Ascending aorta (tissue), 2 donors: Measurements from ENCODE around the gene ARHGAP28. TPM values are rescaled to one million over a fixed set of nuclear protein-coding genes. Genes with fewer than 3 reads are reported as not detected.
A peak's percentile ranks its signal among the peaks of the same experiment; 100 is the strongest.

Experiments used
- DNase-seq, 2 donors: peaks; one replicate each; pipeline ENCODE4 v3.0.0-alpha.2; 2019; ENCODE audit warnings: low spot score in 2 of 2
- H3K27ac ChIP-seq, 2 donors: fragments of 200-600 bp; sonication (generic); one replicate each; pipeline ENCODE4 v1.5.1; 2016 to 2017; ENCODE audit warnings: mild to moderate bottlenecking in 1 of 2
- H3K27me3 ChIP-seq: fragments of 200-600 bp; sonication (generic); one replicate; pipeline ENCODE4 v1.5.1; 2017
- H3K36me3 ChIP-seq, 2 donors: fragments of 200-600 bp; sonication (generic); one replicate each; pipeline ENCODE4 v1.5.1; 2016
- H3K4me1 ChIP-seq, 2 donors: fragments of 200-600 bp; sonication (generic); one replicate each; pipeline ENCODE4 v1.5.1; 2016 to 2017; ENCODE audit warnings: mild to moderate bottlenecking in 1 of 2
- H3K4me3 ChIP-seq, 2 donors: fragments of 200-600 bp; sonication (generic); one replicate each; pipeline ENCODE4 v1.5.1; 2016 to 2017; ENCODE audit warnings: mild to moderate bottlenecking in 1 of 2
- H3K9me3 ChIP-seq, 2 donors: fragments of 200-600 bp; sonication (generic); one replicate each; pipeline ENCODE4 v1.5.1; 2016
- intact Hi-C: fragments of 100-400 bp; cut with DNase I; formaldehyde crosslinking; loops from one replicate; pipeline ENCODE4 v1.15.1; 2023
- total RNA-seq: library from RNA; depleted of rRNA; stranded (reverse); fragments of >200 nt; gene quantifications from one replicate; pipeline ENCODE4 v1.1.0, GENCODE V29; 2016
- TF ChIP-seq, protein P1 (sequence below), 3 experiments: fragments of 200-600 bp in 2 of 3; fragments of 450-650 bp in 1 of 3; sonication (generic) in 2 of 3; IDR thresholded peaks; one replicate each; pipeline ENCODE4 v1.5.1; 2016 to 2019; ENCODE audit warnings: antibody characterized with exemption in 3 of 3, mild to moderate bottlenecking in 1 of 3, moderate library complexity in 1 of 3

The ARHGAP28 gene, protein sequence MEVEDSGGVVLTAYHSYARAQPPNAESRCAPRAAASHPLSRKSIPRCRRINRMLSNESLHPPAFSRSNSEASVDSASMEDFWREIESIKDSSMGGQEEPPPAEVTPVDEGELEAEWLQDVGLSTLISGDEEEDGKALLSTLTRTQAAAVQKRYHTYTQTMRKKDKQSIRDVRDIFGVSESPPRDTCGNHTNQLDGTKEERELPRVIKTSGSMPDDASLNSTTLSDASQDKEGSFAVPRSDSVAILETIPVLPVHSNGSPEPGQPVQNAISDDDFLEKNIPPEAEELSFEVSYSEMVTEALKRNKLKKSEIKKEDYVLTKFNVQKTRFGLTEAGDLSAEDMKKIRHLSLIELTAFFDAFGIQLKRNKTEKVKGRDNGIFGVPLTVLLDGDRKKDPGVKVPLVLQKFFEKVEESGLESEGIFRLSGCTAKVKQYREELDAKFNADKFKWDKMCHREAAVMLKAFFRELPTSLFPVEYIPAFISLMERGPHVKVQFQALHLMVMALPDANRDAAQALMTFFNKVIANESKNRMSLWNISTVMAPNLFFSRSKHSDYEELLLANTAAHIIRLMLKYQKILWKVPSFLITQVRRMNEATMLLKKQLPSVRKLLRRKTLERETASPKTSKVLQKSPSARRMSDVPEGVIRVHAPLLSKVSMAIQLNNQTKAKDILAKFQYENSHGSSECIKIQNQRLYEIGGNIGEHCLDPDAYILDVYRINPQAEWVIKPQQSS
- 0.85 TPM for total RNA-seq

DNA sequence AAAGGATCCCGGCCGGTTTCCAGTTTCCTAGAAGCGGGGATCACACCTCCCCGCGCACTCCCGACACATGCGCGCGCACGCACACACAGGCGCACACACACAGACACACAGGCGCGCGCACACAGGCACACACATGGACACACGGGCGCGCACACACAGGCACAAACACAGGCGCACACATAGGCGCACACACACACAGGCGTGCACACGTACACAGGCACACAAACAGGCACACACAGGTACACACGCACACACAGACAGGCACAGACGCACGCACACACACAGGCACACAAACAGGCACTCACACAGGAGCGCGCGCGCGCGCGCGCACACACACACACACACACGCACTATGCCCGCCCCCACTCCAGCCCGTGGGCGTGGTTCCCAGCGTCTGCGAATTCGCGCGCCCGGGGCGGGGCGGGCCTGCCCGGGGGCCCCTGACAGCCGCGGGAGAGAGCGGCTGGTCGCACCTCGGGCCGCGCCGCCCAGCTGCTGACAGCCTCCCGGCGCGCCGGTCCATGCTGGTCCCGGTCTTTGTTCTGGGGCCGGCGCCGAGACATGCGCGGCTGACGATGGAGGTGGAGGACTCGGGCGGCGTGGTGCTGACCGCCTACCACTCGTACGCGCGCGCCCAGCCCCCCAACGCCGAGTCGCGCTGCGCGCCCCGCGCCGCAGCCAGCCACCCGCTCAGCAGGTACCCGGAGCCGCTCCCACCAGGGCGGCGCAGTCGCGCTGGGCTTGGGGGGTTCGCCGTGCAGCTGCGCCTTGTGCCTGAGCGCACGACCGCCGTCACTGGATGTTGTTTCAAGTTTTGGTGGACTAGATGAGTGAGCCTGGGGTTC, at the start of gene ARHGAP28:
Gene ARHGAP28 (plus strand): TSS at position 470 of the 845 bp plus-strand sequence. CDS start 106 bp downstream, at position 576.
- peak in 1 of 2 donors; percentile 66 for DNase-seq
- Histone ChIP-seq H3K36me3 (no peaks in the 10 kb centered on the region), H3K4me3 (peak within 1 kb of the TSS; percentile 55 to 65), H3K9me3 (no peaks in the 10 kb centered on the region), H3K27me3 (no peaks in the 10 kb centered on the region), H3K4me1 (no peaks in the 10 kb centered on the region), H3K27ac (no peak within 1 kb of the TSS)
- intact Hi-C loops: no loop called here
- TF ChIP-seq, protein P1, sequence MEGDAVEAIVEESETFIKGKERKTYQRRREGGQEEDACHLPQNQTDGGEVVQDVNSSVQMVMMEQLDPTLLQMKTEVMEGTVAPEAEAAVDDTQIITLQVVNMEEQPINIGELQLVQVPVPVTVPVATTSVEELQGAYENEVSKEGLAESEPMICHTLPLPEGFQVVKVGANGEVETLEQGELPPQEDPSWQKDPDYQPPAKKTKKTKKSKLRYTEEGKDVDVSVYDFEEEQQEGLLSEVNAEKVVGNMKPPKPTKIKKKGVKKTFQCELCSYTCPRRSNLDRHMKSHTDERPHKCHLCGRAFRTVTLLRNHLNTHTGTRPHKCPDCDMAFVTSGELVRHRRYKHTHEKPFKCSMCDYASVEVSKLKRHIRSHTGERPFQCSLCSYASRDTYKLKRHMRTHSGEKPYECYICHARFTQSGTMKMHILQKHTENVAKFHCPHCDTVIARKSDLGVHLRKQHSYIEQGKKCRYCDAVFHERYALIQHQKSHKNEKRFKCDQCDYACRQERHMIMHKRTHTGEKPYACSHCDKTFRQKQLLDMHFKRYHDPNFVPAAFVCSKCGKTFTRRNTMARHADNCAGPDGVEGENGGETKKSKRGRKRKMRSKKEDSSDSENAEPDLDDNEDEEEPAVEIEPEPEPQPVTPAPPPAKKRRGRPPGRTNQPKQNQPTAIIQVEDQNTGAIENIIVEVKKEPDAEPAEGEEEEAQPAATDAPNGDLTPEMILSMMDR (IDR thresholded peaks at IDR 0.05): no peak

DNA sequence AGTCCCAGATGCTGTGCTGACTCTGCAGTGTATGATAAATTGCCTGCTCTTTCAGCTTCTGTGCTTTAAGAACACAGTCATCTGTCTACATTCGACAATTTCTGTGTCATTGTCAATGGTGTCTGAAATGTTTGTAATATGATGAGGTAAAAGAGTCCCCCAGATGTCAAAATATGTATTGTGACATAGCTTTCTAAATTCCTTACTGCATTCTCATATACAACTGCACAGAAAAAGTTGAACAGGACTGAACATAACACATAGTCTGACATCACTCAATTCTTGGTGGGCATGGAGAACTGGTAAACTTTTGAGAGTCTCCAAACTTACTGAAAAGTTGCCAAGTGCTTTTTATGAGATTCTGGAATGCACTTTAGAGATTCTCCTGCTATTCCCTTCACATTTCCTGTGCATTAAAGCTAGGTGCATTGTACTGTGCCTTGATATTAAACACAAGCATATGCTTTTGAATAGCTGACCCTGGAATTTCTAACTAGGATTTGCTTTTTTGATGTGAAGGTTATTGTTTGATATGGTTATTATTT, 48.1 kb upstream of the ARHGAP28 start:
- Histone ChIP-seq H3K36me3 (no peaks in the 10 kb centered on the region), H3K4me1 (no peaks in the 10 kb centered on the region), H3K9me3 (no peaks in the 10 kb centered on the region), H3K27ac (no peak overlapping the region), H3K27me3 (no peaks in the 10 kb centered on the region), H3K4me3 (no peak overlapping the region)
- intact Hi-C loops: no loop called here
- TF ChIP-seq, protein P1 (IDR thresholded peaks at IDR 0.05): no peak
- no peak for DNase-seq

DNA sequence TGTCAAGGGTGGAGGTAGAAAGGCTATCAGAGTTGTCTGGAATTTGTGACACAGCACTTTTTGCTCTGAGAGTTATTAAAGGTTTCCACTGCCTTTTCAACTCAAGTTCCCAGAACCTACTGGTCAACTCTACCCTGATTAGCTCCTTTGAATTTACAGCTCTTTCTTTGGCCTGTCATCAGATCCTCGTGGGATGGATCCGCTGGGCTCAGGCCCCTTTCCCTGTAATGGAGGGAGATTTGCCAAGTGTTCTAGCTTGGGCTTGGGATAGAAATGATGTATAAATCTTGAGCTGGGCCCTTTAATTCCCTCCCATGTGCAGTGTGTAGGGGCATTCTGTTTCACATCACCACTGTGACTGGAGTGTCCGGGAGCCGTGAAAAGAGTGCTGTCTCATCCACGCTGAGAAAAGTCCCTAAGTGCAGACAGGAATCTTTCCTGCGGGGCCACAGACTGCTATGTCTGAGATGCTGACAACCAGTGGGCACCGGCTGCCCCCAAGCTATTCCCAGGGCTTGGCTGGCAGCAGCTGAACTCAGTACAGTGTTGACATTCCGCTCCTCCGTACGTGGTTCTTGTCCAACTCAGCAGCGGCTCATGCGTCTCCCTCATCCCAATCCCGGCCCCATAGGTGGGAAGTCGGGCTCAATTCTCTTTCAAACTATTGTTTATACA, 46.9 kb upstream of the ARHGAP28 start:
- H3K4me1 ChIP-seq: no peaks in the 10 kb centered on the region
- intact Hi-C loops: no loop called here
- no peak overlapping the region for H3K4me3 ChIP-seq
- H3K9me3 ChIP-seq: no peaks in the 10 kb centered on the region
- H3K36me3 ChIP-seq: no peaks in the 10 kb centered on the region
- TF ChIP-seq, protein P1 (IDR thresholded peaks at IDR 0.05): no peak
- H3K27me3 ChIP-seq: no peaks in the 10 kb centered on the region
- no peak for DNase-seq
- H3K27ac ChIP-seq: no peak overlapping the region

DNA sequence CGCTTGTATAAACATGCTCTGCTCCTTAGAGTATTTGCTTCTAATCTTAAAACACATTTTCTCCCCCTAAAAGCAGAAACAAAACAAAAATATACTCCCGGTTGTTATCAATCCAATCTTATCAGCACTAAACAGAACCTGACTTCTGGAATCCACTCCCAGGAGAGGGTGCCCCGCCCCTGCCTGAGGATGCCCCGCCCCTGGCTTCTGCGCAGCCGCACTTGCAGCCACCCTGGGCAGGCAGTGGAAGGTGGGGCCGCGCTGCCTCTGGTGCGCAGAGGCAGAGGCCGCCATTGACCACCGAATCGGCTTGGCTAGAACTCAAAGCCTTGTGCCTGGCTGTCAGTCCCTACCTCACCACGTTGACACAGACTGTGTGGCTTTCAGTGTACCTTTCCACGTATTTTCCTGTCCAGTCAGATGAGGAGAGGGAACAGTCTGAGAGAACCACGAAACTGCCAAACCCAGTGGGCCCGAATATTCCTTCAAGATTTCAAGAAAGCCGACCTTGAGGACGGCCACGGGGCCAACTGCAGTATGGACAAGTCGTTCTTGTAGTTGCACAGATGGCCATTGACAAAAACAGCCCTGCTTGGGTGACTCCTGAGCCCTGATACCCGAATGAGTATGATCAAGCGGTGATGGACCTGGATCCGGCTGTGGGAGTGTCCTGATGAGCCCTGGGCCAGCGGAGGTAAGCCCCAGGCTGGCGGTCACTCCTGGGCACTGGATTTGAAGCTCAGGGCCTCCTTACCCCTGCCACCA, 46.2 kb upstream of the ARHGAP28 start:
- DNase-seq: no peak
- no peaks in the 10 kb centered on the region for H3K36me3 ChIP-seq

More for the DNA sequence above, 46.2 kb upstream of the ARHGAP28 start:
- intact Hi-C loops: no loop called here
- TF ChIP-seq, protein P1 (IDR thresholded peaks at IDR 0.05): no peak
- H3K27me3 ChIP-seq: no peaks in the 10 kb centered on the region
- H3K27ac ChIP-seq: no peak overlapping the region
- no peaks in the 10 kb centered on the region for H3K4me1 ChIP-seq
- H3K9me3 ChIP-seq: no peaks in the 10 kb centered on the region
- H3K4me3 ChIP-seq: no peak overlapping the region
